ENCODE data around the gene MCTP1.

MCTP1 gene

GRCh38 chr5:95283761-95284571 is 928 bp downstream of the MCTP1 start:
- Histone ChIP-seq H3K79me2 (ENCODE audit: control insufficient read depth, low read length) (no peaks in the 10 kb centered on the region), H3K4me2 (ENCODE audit: low read length) (no peak overlapping the region), H3K9me3 (ENCODE audit: control insufficient read depth, insufficient read depth, low read length) (no peaks in the 10 kb centered on the region), H3K4me3 (ENCODE audit: low read length) (no peak overlapping the region), H3F3A (ENCODE audit: control insufficient read depth, insufficient read depth) (no peaks in the 10 kb centered on the region), H4K20me1 (ENCODE audit: control insufficient read depth, insufficient read depth, low read depth, low read length) (no peaks in the 10 kb centered on the region), H3K27ac (ENCODE audit: low read depth, low read length) (no peak overlapping the region), H3K27me3 (ENCODE audit: control insufficient read depth, low read length) (no peaks in the 10 kb centered on the region), H3K9me2 (replicated peaks; ENCODE audit: control insufficient read depth, low read length) (no peaks in the 10 kb centered on the region), H3K4me1 (ENCODE audit: control insufficient read depth, low read length) (no peaks in the 10 kb centered on the region), H3K36me3 (ENCODE audit: control insufficient read depth, low read length) (no peaks in the 10 kb centered on the region)
- TF ChIP-seq EZH2phosphoT487 (IDR thresholded peaks at IDR 0.05; ENCODE audit: borderline replicate concordance, low read length) = no peak
- TF ChIP-seq CTCF (IDR thresholded peaks at IDR 0.05; ENCODE audit: low read depth, low read length, poor library complexity, severe bottlenecking) = no peak

GRCh38 chr5:95283022-95283615 is 1.8 kb downstream of the MCTP1 start:
- H3K4me3 ChIP-seq (ENCODE audit: low read length) = no peak overlapping the region

GRCh38 chr5:95281226-95281625 is 3.7 kb downstream of the MCTP1 start:
- Histone ChIP-seq H3K79me2 (ENCODE audit: control insufficient read depth, low read length) (no peaks in the 10 kb centered on the region), H3K9me2 (replicated peaks; ENCODE audit: control insufficient read depth, low read length) (no peaks in the 10 kb centered on the region), H3K27me3 (ENCODE audit: control insufficient read depth, low read length) (no peaks in the 10 kb centered on the region), H3K4me2 (ENCODE audit: low read length) (no peak overlapping the region), H3K27ac (ENCODE audit: low read depth, low read length) (no peak overlapping the region), H4K20me1 (ENCODE audit: control insufficient read depth, insufficient read depth, low read depth, low read length) (no peaks in the 10 kb centered on the region), H3K36me3 (ENCODE audit: control insufficient read depth, low read length) (no peaks in the 10 kb centered on the region), H3K4me1 (ENCODE audit: control insufficient read depth, low read length) (no peaks in the 10 kb centered on the region), H3K9me3 (ENCODE audit: control insufficient read depth, insufficient read depth, low read length) (no peaks in the 10 kb centered on the region), H3K4me3 (ENCODE audit: low read length) (no peak overlapping the region), H3F3A (ENCODE audit: control insufficient read depth, insufficient read depth) (no peaks in the 10 kb centered on the region)
- TF ChIP-seq EZH2phosphoT487 (IDR thresholded peaks at IDR 0.05; ENCODE audit: borderline replicate concordance, low read length) (no peak), CTCF (IDR thresholded peaks at IDR 0.05; ENCODE audit: low read depth, low read length, poor library complexity, severe bottlenecking) (no peak)

More at GRCh38 chr5:95283022-95283615, 1.8 kb downstream of the MCTP1 start:
- H3K27ac ChIP-seq (ENCODE audit: low read depth, low read length) = no peak overlapping the region
- no peaks in the 10 kb centered on the region for H3K9me2 ChIP-seq (replicated peaks; ENCODE audit: control insufficient read depth, low read length)
- H3K4me2 ChIP-seq (ENCODE audit: low read length) = no peak overlapping the region
- H4K20me1 ChIP-seq (ENCODE audit: control insufficient read depth, insufficient read depth, low read depth, low read length) = no peaks in the 10 kb centered on the region
- H3K9me3 ChIP-seq (ENCODE audit: control insufficient read depth, insufficient read depth, low read length) = no peaks in the 10 kb centered on the region
- no peaks in the 10 kb centered on the region for H3K27me3 ChIP-seq (ENCODE audit: control insufficient read depth, low read length)
- H3K36me3 ChIP-seq (ENCODE audit: control insufficient read depth, low read length) = no peaks in the 10 kb centered on the region
- no peaks in the 10 kb centered on the region for H3K4me1 ChIP-seq (ENCODE audit: control insufficient read depth, low read length)
- no peaks in the 10 kb centered on the region for H3F3A ChIP-seq (ENCODE audit: control insufficient read depth, insufficient read depth)
- TF ChIP-seq EZH2phosphoT487 (IDR thresholded peaks at IDR 0.05; ENCODE audit: borderline replicate concordance, low read length) = no peak
- TF ChIP-seq CTCF (IDR thresholded peaks at IDR 0.05; ENCODE audit: low read depth, low read length, poor library complexity, severe bottlenecking) = no peak
- no peaks in the 10 kb centered on the region for H3K79me2 ChIP-seq (ENCODE audit: control insufficient read depth, low read length)
